Measurements from ENCODE around the gene GALNT1. TPM values are rescaled to one million over a fixed set of nuclear protein-coding genes. Genes with fewer than 3 reads are reported as not detected.

GALNT1 gene
- total and polyA plus RNA-seq, 4 donors: 18.1 to 65.3 (median 37.3) TPM

DNA sequence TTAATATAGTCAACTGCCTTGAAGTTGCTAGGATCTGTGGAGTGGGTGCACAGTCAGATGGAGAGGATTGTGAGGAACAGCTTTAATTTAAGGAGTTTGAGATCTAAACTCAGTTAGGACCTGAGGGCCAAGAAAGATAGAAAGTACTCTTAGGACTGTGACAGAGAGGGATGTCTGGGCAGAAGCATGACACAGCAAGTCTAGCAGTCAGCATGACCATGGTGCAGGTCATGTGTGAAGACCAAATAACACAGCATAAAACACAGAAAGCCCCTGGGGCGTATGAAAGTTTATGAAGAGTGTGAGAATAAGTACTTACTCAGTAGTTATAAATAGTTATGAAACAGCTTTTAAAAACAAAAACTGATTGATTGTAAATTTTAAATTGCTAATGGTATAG, 107.2 kb downstream of the GALNT1 start:
- Histone ChIP-seq H3K27ac (ENCODE audit: low read depth in 1 of 2, low read length in 2 of 2) (no peak overlapping the region), H3K4me1 (ENCODE audit: control insufficient read depth in 1 of 2, insufficient read depth in 2 of 2, low read length in 2 of 2) (peaks cover 0 to under 1% of the 10 kb centered on the region in 2 donors), H3K27me3 (ENCODE audit: control insufficient read depth in 1 of 2, insufficient read depth in 2 of 2, low read length in 1 of 2) (no peaks in the 10 kb centered on the region), H3K9me3 (ENCODE audit: control insufficient read depth, low read length) (no peaks in the 10 kb centered on the region), H3K4me3 (ENCODE audit: low read length in 2 of 2) (no peak overlapping the region), H3K36me3 (ENCODE audit: control insufficient read depth in 1 of 2, insufficient read depth in 2 of 2, low read length in 1 of 2) (peaks cover 2 to 4% of the 10 kb centered on the region in 2 donors)
- intact Hi-C loops (cut with DNase I): no loop called here
- ATAC-seq (ENCODE audit: low FRiP score) (no peak), DNase-seq (no peak)
- 76 to 87% methylated on average over 1 of the region's 1 CpG for WGBS, 2 donors

DNA sequence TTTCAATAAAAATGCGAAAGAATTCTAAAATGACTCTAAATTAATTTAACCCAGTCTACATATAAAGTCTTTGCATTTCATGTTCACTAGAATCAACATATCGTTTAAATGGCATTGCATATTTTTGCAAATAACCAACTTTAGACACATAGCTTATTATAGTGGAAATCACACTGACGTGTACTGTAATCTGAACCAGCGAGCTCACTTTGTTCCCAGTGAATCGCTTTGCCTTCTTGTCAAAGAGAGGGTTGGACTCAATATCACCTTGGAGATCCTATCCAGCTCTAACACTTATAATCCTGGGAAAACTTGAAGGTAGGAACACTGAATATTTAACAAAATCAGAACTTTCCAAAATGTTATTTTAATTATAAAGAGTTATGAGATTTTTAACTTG, 108.2 kb downstream of the GALNT1 start:
- intact Hi-C loops (cut with DNase I): loop anchor here in 1 of 2 donors (10.0 kb wide), 1 partner anchor 285 kb away; no protein-coding TSS in a partner anchor
- ATAC-seq (ENCODE audit: low FRiP score): no peak
- Histone ChIP-seq H3K9me3 (ENCODE audit: control insufficient read depth, low read length) (no peaks in the 10 kb centered on the region), H3K4me3 (ENCODE audit: low read length in 2 of 2) (no peak overlapping the region), H3K4me1 (ENCODE audit: control insufficient read depth in 1 of 2, insufficient read depth in 2 of 2, low read length in 2 of 2) (peaks cover 0 to 2% of the 10 kb centered on the region in 2 donors), H3K27ac (ENCODE audit: low read depth in 1 of 2, low read length in 2 of 2) (no peak overlapping the region), H3K27me3 (ENCODE audit: control insufficient read depth in 1 of 2, insufficient read depth in 2 of 2, low read length in 1 of 2) (no peaks in the 10 kb centered on the region), H3K36me3 (ENCODE audit: control insufficient read depth in 1 of 2, insufficient read depth in 2 of 2, low read length in 1 of 2) (peaks cover 2 to 4% of the 10 kb centered on the region in 2 donors)
- no peak for DNase-seq
- WGBS, 2 donors: 96 to 97% methylated on average over 5 of the region's 5 CpGs

DNA sequence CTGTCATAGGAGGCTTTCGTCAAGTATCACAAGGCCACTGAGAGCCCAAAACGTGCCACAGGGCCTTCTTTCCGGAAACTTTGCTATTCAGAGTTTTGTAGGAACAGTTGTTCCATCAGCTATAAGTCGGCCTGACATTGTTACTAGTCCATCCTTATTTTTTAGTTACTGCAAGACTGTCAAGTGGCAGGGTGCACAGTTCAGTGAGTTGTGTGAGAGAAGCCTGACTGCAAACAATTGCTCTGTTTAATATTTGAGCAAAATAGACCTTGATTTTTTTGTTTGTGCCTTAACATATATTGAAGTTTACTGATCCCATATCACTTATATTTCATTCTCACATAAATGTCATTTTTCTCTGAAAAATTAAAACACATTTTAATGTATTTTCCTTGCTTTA, 110.1 kb downstream of the GALNT1 start:
- ATAC-seq (ENCODE audit: low FRiP score) (no peak), DNase-seq (no peak)
- Histone ChIP-seq H3K4me3 (ENCODE audit: low read length in 2 of 2) (no peak overlapping the region), H3K4me1 (ENCODE audit: control insufficient read depth in 1 of 2, insufficient read depth in 2 of 2, low read length in 2 of 2) (peaks cover 2 to 4% of the 10 kb centered on the region in 2 donors), H3K27ac (ENCODE audit: low read depth in 1 of 2, low read length in 2 of 2) (no peak overlapping the region), H3K9me3 (ENCODE audit: control insufficient read depth, low read length) (no peaks in the 10 kb centered on the region), H3K36me3 (ENCODE audit: control insufficient read depth in 1 of 2, insufficient read depth in 2 of 2, low read length in 1 of 2) (peaks cover 2 to 4% of the 10 kb centered on the region in 2 donors), H3K27me3 (ENCODE audit: control insufficient read depth in 1 of 2, insufficient read depth in 2 of 2, low read length in 1 of 2) (no peaks in the 10 kb centered on the region)
- 90 to 91% methylated on average over 4 of the region's 4 CpGs for WGBS, 2 donors
- intact Hi-C loops (cut with DNase I): loop anchor here in 1 of 2 donors (10.0 kb wide), 1 partner anchor 287 kb away; no protein-coding TSS in a partner anchor

DNA sequence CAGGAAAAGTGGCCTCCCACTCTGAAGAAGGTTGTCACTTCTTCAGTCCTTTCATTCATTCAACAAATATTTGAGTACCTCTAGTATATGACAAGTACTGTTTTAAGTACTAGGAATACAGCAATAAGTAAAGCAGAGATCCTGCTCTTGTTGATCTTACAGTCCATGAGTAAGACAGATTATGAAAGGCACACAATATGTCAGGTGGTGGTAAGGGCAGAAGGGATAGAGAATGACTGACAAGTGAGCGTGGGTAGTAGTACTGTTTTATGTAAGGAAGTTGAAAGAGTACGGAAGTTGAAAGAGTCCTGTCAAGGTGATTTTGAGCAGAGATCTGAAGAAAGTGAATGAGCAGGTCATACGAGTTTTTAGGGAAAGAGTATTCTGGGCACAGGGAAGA, 111.3 kb downstream of the GALNT1 start:
- intact Hi-C loops (cut with DNase I): loop anchor here in 1 of 2 donors (10.0 kb wide), 1 partner anchor 288 kb away; no protein-coding TSS in a partner anchor
- Histone ChIP-seq H3K27ac (ENCODE audit: low read depth in 1 of 2, low read length in 2 of 2) (no peak overlapping the region), H3K27me3 (ENCODE audit: control insufficient read depth in 1 of 2, insufficient read depth in 2 of 2, low read length in 1 of 2) (no peaks in the 10 kb centered on the region), H3K4me3 (ENCODE audit: low read length in 2 of 2) (no peak overlapping the region), H3K9me3 (ENCODE audit: control insufficient read depth, low read length) (no peaks in the 10 kb centered on the region), H3K4me1 (ENCODE audit: control insufficient read depth in 1 of 2, insufficient read depth in 2 of 2, low read length in 2 of 2) (peaks cover 2 to 4% of the 10 kb centered on the region in 2 donors), H3K36me3 (ENCODE audit: control insufficient read depth in 1 of 2, insufficient read depth in 2 of 2, low read length in 1 of 2) (peaks cover 0 to 2% of the 10 kb centered on the region in 2 donors)
- DNase-seq: no peak
- ATAC-seq (ENCODE audit: low FRiP score): no peak
- 97 to 98% methylated on average over 3 of the region's 3 CpGs for WGBS, 2 donors

DNA sequence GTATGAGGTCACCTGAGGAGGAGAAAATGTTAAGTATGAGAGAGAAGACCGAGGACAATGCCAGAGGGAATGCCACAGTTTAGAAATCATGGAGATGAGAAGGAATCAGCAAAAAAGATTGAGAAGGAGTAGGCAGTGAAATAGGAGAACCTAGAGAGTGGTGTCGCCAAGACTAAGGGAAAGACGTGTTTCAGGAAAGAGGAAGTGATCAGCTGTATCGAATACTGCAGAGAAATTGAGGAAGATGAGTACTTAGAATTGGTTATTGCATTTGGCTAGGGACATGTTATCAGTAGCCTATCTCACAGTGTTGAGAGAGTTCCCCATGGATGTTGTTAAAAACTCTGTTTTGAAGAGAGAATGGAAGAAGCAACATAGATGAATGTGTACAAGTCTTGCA, 112.3 kb downstream of the GALNT1 start:
- intact Hi-C loops (cut with DNase I): loop anchor here in 1 of 2 donors (10.0 kb wide), 1 partner anchor 289 kb away; no protein-coding TSS in a partner anchor
- H3K36me3 ChIP-seq (ENCODE audit: control insufficient read depth in 1 of 2, insufficient read depth in 2 of 2, low read length in 1 of 2): peaks cover 0 to 2% of the 10 kb centered on the region in 2 donors
- H3K27me3 ChIP-seq (ENCODE audit: control insufficient read depth in 1 of 2, insufficient read depth in 2 of 2, low read length in 1 of 2): no peaks in the 10 kb centered on the region
- 94 to 98% methylated on average over 4 of the region's 4 CpGs for WGBS, 2 donors
- DNase-seq (no peak), ATAC-seq (ENCODE audit: low FRiP score) (no peak)
- no peaks in the 10 kb centered on the region for H3K9me3 ChIP-seq (ENCODE audit: control insufficient read depth, low read length)
- no peak overlapping the region for H3K27ac ChIP-seq (ENCODE audit: low read depth in 1 of 2, low read length in 2 of 2)
- peaks cover 2 to 4% of the 10 kb centered on the region in 2 donors for H3K4me1 ChIP-seq (ENCODE audit: control insufficient read depth in 1 of 2, insufficient read depth in 2 of 2, low read length in 2 of 2)
- no peak overlapping the region for H3K4me3 ChIP-seq (ENCODE audit: low read length in 2 of 2)

DNA sequence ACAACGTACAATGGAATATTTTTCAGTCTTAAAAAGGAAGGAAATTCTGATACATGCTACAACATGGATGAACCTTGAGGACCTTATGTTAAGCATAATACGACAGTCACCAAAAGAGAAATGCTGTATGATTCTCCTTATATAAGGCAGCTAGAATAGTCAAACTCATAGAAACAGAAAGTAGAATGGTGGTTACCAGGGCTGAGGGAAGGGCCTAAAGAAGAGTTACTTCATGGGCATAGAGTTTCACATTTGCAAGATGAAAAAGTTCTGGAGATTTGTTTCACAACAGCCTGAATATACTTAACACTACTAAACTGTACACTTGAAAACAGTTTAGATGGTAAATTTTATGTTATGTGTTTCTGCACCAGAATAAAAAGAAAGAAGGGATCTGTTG, 113.3 kb downstream of the GALNT1 start:
- intact Hi-C loops (cut with DNase I): loop anchor here in 1 of 2 donors (10.0 kb wide), 1 partner anchor 290 kb away; no protein-coding TSS in a partner anchor
- Histone ChIP-seq H3K4me1 (ENCODE audit: control insufficient read depth in 1 of 2, insufficient read depth in 2 of 2, low read length in 2 of 2) (peaks cover 2 to 4% of the 10 kb centered on the region in 2 donors), H3K36me3 (ENCODE audit: control insufficient read depth in 1 of 2, insufficient read depth in 2 of 2, low read length in 1 of 2) (peaks cover 0 to 2% of the 10 kb centered on the region in 2 donors), H3K4me3 (ENCODE audit: low read length in 2 of 2) (no peak overlapping the region), H3K27me3 (ENCODE audit: control insufficient read depth in 1 of 2, insufficient read depth in 2 of 2, low read length in 1 of 2) (no peaks in the 10 kb centered on the region), H3K9me3 (ENCODE audit: control insufficient read depth, low read length) (no peaks in the 10 kb centered on the region), H3K27ac (ENCODE audit: low read depth in 1 of 2, low read length in 2 of 2) (no peak overlapping the region)
- no peak for DNase-seq
- no peak for ATAC-seq (ENCODE audit: low FRiP score)
- WGBS, 2 donors: 98% methylated on average over 2 of the region's 2 CpGs

DNA sequence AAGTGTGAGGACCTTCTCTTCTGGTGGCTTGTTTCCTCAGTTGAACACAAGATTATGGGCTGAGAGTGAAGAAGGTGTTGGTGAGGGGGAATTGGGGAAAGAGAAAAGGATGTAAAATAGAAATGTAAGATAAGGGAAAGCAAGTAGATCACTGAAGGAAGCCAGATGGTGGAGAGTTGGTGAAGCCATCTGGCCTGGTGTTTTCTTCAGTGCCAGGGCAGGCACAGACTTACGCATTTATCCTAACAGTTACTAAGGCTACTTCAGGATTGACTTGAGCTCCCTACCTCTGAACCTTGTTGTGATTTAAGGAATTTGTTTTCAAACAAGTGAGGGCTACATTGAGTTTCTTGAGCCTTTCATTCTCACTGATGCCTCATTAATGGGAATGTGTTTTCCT, 113.8 kb downstream of the GALNT1 start:
- DNase-seq: no peak
- H3K4me1 ChIP-seq (ENCODE audit: control insufficient read depth in 1 of 2, insufficient read depth in 2 of 2, low read length in 2 of 2): peaks cover 2 to 4% of the 10 kb centered on the region in 2 donors
- no peak overlapping the region for H3K27ac ChIP-seq (ENCODE audit: low read depth in 1 of 2, low read length in 2 of 2)
- no peaks in the 10 kb centered on the region for H3K9me3 ChIP-seq (ENCODE audit: control insufficient read depth, low read length)
- intact Hi-C loops (cut with DNase I): loop anchor here in 1 of 2 donors (10.0 kb wide), 1 partner anchor 291 kb away; no protein-coding TSS in a partner anchor
- no peaks in the 10 kb centered on the region for H3K27me3 ChIP-seq (ENCODE audit: control insufficient read depth in 1 of 2, insufficient read depth in 2 of 2, low read length in 1 of 2)
- peaks cover 2 to 4% of the 10 kb centered on the region in 2 donors for H3K36me3 ChIP-seq (ENCODE audit: control insufficient read depth in 1 of 2, insufficient read depth in 2 of 2, low read length in 1 of 2)
- ATAC-seq (ENCODE audit: low FRiP score): no peak
- H3K4me3 ChIP-seq (ENCODE audit: low read length in 2 of 2): no peak overlapping the region
- WGBS, 2 donors: 93 to 95% methylated on average over 1 of the region's 1 CpG

DNA sequence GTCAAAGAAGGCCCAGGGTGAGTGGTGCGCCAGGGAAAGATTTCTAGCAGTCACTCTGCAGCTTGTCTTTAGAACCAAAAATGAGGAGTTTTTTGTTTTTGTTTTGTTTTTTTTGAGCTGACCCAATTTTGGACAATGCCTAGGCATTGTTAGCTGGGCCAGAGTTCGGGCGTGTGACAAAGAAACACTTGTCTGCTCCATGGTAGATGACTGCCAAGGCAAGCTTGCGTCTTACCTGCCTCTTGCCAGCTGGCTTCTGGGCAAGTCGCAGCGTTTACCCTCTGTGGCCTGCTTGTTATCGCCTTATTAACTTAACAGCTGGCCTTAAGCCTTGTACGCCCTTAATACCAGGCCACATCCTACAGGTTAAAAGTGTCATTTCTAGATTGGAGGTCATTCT, 114.3 kb downstream of the GALNT1 start:
- intact Hi-C loops (cut with DNase I): loop anchor here in 1 of 2 donors (10.0 kb wide), 1 partner anchor 291 kb away; no protein-coding TSS in a partner anchor
- 7 to 28% methylated on average over 8 of the region's 8 CpGs for WGBS, 2 donors
- ATAC-seq (ENCODE audit: low FRiP score) (no peak), DNase-seq (no peak)
- Histone ChIP-seq H3K36me3 (ENCODE audit: control insufficient read depth in 1 of 2, insufficient read depth in 2 of 2, low read length in 1 of 2) (peaks cover 2 to 4% of the 10 kb centered on the region in 2 donors), H3K9me3 (ENCODE audit: control insufficient read depth, low read length) (no peaks in the 10 kb centered on the region), H3K27me3 (ENCODE audit: control insufficient read depth in 1 of 2, insufficient read depth in 2 of 2, low read length in 1 of 2) (no peaks in the 10 kb centered on the region), H3K27ac (ENCODE audit: low read depth in 1 of 2, low read length in 2 of 2) (no peak overlapping the region), H3K4me1 (ENCODE audit: control insufficient read depth in 1 of 2, insufficient read depth in 2 of 2, low read length in 2 of 2) (peaks cover 2 to 4% of the 10 kb centered on the region in 2 donors), H3K4me3 (ENCODE audit: low read length in 2 of 2) (no peak overlapping the region)

DNA sequence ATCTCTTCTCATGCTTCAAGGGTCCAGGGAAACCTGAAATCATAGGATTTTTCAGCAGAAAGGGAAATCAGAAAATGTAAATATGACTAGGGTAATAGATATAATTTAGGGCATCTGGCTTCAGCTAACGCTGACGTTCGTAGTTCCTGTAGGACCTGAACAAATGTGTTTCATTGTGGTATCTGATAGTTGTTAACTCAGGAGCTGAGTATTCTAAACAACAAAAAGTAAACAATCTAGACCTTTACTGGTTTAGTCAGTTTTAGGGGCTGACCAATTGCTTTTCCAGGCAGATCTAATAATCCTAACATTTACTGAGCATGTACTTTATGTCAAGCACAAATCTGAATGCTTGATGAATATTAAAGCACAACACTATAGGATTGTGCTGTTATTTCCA, 114.8 kb downstream of the GALNT1 start:
- DNase-seq: no peak
- intact Hi-C loops (cut with DNase I): loop anchor here in 1 of 2 donors (10.0 kb wide), 1 partner anchor 292 kb away; no protein-coding TSS in a partner anchor
- H3K27ac ChIP-seq (ENCODE audit: low read depth in 1 of 2, low read length in 2 of 2): no peak overlapping the region
- WGBS, 2 donors: 93 to 95% methylated on average over 3 of the region's 3 CpGs
- no peak overlapping the region for H3K4me3 ChIP-seq (ENCODE audit: low read length in 2 of 2)
- H3K27me3 ChIP-seq (ENCODE audit: control insufficient read depth in 1 of 2, insufficient read depth in 2 of 2, low read length in 1 of 2): no peaks in the 10 kb centered on the region
- H3K4me1 ChIP-seq (ENCODE audit: control insufficient read depth in 1 of 2, insufficient read depth in 2 of 2, low read length in 2 of 2): peaks cover 2 to 4% of the 10 kb centered on the region in 2 donors
- peaks cover 2 to 4% of the 10 kb centered on the region in 2 donors for H3K36me3 ChIP-seq (ENCODE audit: control insufficient read depth in 1 of 2, insufficient read depth in 2 of 2, low read length in 1 of 2)
- no peaks in the 10 kb centered on the region for H3K9me3 ChIP-seq (ENCODE audit: control insufficient read depth, low read length)
- ATAC-seq (ENCODE audit: low FRiP score): no peak

All from aorta (tissue), 5 donors.